Breast epithelium (tissue), 3 donors: ENCODE measurements around the gene KCNK3.

Experiments used
- POLR2A ChIP-seq: fragments of 450-650 bp; IDR thresholded peaks from one replicate; pipeline ENCODE4 v1.6.1; 2016; ENCODE audit warnings: antibody characterized with exemption, mild to moderate bottlenecking, moderate library complexity
- POLR2AphosphoS5 ChIP-seq, 3 donors: sonication (generic); formaldehyde crosslinking; IDR thresholded peaks; one replicate each; pipeline ENCODE4 v1.6.1; 2017; ENCODE audit warnings: antibody characterized with exemption in 3 of 3
- TF ChIP-seq, protein P1 (sequence below), 3 donors: fragments of 450-650 bp; IDR thresholded peaks; one replicate each; pipeline ENCODE4 v1.5.1; 2016 to 2017; ENCODE audit warnings: antibody characterized with exemption in 3 of 3, mild to moderate bottlenecking in 3 of 3, moderate library complexity in 3 of 3

DNA sequence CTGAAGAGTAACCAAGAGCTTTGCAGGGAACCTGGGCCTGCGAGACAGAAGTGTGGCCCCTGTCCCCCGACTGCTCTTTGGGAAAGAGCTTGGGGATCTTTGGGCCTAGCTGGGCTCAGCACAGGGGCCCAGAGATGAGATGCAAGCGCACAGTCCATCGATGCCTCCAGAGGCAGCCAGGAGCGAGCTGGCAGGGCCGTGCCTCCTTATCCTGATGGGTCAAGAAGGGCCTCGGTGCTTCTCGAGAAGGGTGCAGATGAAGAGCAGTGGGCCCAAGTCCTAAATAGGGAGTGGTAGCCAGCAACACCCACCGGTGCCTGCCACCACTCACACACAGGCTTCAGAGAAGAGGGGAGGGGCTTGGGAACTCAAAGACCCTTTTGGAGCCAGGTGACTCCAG, 17.6 kb downstream of the KCNK3 start:
- TF ChIP-seq, protein P1, sequence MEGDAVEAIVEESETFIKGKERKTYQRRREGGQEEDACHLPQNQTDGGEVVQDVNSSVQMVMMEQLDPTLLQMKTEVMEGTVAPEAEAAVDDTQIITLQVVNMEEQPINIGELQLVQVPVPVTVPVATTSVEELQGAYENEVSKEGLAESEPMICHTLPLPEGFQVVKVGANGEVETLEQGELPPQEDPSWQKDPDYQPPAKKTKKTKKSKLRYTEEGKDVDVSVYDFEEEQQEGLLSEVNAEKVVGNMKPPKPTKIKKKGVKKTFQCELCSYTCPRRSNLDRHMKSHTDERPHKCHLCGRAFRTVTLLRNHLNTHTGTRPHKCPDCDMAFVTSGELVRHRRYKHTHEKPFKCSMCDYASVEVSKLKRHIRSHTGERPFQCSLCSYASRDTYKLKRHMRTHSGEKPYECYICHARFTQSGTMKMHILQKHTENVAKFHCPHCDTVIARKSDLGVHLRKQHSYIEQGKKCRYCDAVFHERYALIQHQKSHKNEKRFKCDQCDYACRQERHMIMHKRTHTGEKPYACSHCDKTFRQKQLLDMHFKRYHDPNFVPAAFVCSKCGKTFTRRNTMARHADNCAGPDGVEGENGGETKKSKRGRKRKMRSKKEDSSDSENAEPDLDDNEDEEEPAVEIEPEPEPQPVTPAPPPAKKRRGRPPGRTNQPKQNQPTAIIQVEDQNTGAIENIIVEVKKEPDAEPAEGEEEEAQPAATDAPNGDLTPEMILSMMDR (IDR thresholded peaks at IDR 0.05), result no peak
- TF ChIP-seq POLR2AphosphoS5 (IDR thresholded peaks at IDR 0.05) (no peak), POLR2A (no peak)
